ENCODE results near the gene GNAT1.
A peak's percentile ranks its signal among the peaks of the same experiment; 100 is the strongest.

The GNAT1 gene

DNA sequence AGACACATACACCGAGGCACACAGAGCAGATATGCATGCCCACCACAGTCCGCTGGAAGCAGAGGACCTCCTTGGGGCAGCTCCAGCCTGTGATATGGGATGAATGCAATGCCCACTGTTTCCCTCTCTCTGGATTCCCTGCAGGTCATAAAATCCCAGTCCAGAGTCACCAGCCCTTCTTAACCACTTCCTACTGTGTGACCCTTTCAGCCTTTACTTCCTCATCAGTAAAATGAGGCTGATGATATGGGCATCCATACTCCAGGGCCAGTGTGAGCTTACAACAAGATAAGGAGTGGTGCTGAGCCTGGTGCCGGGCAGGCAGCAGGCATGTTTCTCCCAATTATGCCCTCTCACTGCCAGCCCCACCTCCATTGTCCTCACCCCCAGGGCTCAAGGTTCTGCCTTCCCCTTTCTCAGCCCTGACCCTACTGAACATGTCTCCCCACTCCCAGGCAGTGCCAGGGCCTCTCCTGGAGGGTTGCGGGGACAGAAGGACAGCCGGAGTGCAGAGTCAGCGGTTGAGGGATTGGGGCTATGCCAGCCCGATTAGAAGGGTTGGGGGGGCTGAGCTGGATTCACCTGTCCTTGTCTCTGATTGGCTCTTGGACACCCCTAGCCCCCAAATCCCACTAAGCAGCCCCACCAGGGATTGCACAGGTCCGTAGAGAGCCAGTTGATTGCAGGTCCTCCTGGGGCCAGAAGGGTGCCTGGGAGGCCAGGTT, at the start of gene GNAT1:
Gene GNAT1 (plus strand): TSS at position 675 of the 725 bp plus-strand sequence. CDS start 116 bp downstream, outside the sequence.
- Histone ChIP-seq H3K27ac (ENCODE audit: low read depth, low read length) (no peak within 1 kb of the TSS), H3K4me3 (ENCODE audit: low read depth in 1 of 5, low read length in 5 of 5) (no peak within 1 kb of the TSS), H3K9ac (ENCODE audit: low read length in 5 of 5) (no peak within 1 kb of the TSS), H3K4me1 (ENCODE audit: control insufficient read depth in 5 of 5, insufficient read depth in 5 of 5, low read length in 5 of 5) (peaks cover 0 to 18% (median 7%) of the 10 kb centered on the region in 5 donors), H3K36me3 (ENCODE audit: control insufficient read depth in 5 of 5, insufficient read depth in 5 of 5, low read length in 5 of 5) (peaks cover 0 to 11% (median 6%) of the 10 kb centered on the region in 5 donors), H3K27me3 (ENCODE audit: control insufficient read depth in 5 of 5, insufficient read depth in 4 of 5, low read length in 5 of 5) (peaks cover 9 to 40% (median 31%) of the 10 kb centered on the region in 5 donors), H3K9me3 (ENCODE audit: control insufficient read depth in 5 of 5, low read length in 5 of 5) (no peaks in the 10 kb centered on the region)

DNA sequence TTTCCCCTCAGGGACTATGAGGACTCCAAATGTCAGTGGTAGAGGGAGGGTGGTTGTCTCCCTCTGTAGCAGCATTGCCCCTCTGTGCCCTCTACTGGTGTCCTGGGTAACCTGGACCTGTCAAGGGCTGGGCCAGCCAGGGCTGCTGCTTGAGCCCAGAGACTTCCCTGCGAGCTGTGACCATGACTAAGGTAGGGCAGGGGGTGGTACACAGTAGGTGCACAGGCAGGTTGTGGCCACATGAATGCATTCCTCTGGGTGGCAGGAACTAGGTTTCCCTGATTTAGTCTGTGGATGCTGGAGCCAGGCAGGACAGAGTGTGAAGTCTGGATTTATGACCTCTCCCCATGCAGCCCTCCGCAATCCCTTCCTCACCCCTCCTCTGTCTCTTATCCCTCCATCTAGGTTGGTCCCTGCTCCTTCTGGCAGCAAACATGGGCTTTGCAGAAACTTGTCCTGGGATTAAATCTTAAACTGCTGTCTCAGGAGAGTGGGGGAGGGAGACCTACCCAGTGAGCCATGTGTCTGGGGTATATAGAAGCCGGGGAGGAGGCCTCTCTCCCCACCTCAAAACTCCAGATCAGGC, 45.0 kb upstream of the GNAT1 start:
- H3K4me1 ChIP-seq (ENCODE audit: control insufficient read depth in 5 of 5, insufficient read depth in 5 of 5, low read length in 5 of 5), result no peaks in the 10 kb centered on the region
- H3K36me3 ChIP-seq (ENCODE audit: control insufficient read depth in 5 of 5, insufficient read depth in 5 of 5, low read length in 5 of 5), result no peaks in the 10 kb centered on the region
- H3K27ac ChIP-seq (ENCODE audit: low read depth, low read length), result no peak overlapping the region
- H3K9me3 ChIP-seq (ENCODE audit: control insufficient read depth in 5 of 5, low read length in 5 of 5), result no peaks in the 10 kb centered on the region
- H3K27me3 ChIP-seq (ENCODE audit: control insufficient read depth in 5 of 5, insufficient read depth in 4 of 5, low read length in 5 of 5), result no peaks in the 10 kb centered on the region
- no peak overlapping the region for H3K4me3 ChIP-seq (ENCODE audit: low read depth in 1 of 5, low read length in 5 of 5)
- no peak overlapping the region for H3K9ac ChIP-seq (ENCODE audit: low read length in 5 of 5)

DNA sequence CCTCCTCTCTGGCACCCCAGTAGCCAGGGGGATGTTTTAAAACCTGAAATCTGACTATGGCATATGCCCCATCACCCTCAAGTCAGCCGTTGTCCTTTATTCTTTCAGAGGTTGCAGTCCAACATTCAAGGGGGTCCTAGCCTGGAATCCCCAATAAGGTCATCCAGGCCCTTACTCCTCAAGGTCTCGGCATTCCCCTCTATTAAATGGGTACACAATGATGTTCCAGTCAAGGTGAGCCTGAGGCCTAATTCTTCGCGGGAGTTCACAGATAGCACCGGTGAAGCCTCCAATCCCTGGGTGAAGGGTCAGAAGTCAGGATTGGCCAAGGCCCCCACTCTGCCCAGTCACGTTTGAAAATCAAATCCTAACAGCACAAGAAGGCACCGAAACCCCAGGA, 44.4 kb upstream of the GNAT1 start:
- no peak overlapping the region for H3K27ac ChIP-seq (ENCODE audit: low read depth, low read length)
- H3K4me1 ChIP-seq (ENCODE audit: control insufficient read depth in 5 of 5, insufficient read depth in 5 of 5, low read length in 5 of 5), result peaks cover 0 to 4% (median 2%) of the 10 kb centered on the region in 5 donors
- H3K36me3 ChIP-seq (ENCODE audit: control insufficient read depth in 5 of 5, insufficient read depth in 5 of 5, low read length in 5 of 5), result no peaks in the 10 kb centered on the region
- no peaks in the 10 kb centered on the region for H3K27me3 ChIP-seq (ENCODE audit: control insufficient read depth in 5 of 5, insufficient read depth in 4 of 5, low read length in 5 of 5)
- no peaks in the 10 kb centered on the region for H3K9me3 ChIP-seq (ENCODE audit: control insufficient read depth in 5 of 5, low read length in 5 of 5)
- H3K9ac ChIP-seq (ENCODE audit: low read length in 5 of 5), result no peak overlapping the region
- H3K4me3 ChIP-seq (ENCODE audit: low read depth in 1 of 5, low read length in 5 of 5), result no peak overlapping the region

DNA sequence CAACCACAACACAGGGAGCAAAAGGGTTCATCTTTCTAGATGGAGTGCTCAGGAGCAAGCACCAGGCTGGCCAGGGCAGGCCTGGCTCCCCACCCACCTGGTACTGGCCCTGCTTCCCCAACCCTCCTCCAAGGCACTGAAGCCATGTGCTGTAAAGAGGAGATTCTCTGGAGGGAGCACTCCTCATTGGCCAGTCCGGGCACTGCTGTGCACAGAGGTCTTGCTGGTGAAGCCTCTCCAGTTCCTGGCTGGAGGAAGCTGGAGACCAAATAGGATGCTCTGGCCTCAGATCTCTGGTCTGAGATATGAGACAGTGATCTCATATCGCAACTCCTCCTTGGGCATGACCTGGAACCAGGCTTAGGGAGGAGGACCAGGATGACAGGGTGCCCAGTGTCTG, 44.0 kb upstream of the GNAT1 start:
- H3K4me3 ChIP-seq (ENCODE audit: low read depth in 1 of 5, low read length in 5 of 5), result no peak overlapping the region
- H3K36me3 ChIP-seq (ENCODE audit: control insufficient read depth in 5 of 5, insufficient read depth in 5 of 5, low read length in 5 of 5), result no peaks in the 10 kb centered on the region
- H3K9ac ChIP-seq (ENCODE audit: low read length in 5 of 5), result no peak overlapping the region
- H3K27ac ChIP-seq (ENCODE audit: low read depth, low read length), result no peak overlapping the region
- H3K9me3 ChIP-seq (ENCODE audit: control insufficient read depth in 5 of 5, low read length in 5 of 5), result no peaks in the 10 kb centered on the region
- no peaks in the 10 kb centered on the region for H3K27me3 ChIP-seq (ENCODE audit: control insufficient read depth in 5 of 5, insufficient read depth in 4 of 5, low read length in 5 of 5)
- H3K4me1 ChIP-seq (ENCODE audit: control insufficient read depth in 5 of 5, insufficient read depth in 5 of 5, low read length in 5 of 5), result peaks cover 0 to 7% (median 2%) of the 10 kb centered on the region in 5 donors

DNA sequence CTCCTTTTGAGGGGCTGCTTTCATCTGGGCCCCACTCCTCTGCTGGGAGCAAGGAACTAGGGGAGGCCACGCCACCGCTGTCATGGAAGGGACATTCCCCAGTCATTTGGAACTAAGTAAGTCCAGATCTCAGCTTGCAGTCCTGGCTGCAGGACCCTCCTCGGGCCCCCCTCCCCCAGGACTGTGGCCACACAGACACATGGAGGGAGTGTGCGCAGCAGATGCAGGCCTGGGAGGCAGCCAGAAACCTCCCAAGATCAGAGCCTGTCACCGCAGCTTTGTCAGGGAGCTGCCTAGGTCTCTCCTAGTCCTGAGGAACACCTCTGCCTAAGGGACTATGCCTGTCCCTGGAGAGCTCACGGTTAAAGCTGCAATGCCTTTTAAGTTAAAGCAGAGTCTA, 43.5 kb upstream of the GNAT1 start:
- no peak overlapping the region for H3K9ac ChIP-seq (ENCODE audit: low read length in 5 of 5)
- H3K4me3 ChIP-seq (ENCODE audit: low read depth in 1 of 5, low read length in 5 of 5), result no peak overlapping the region
- H3K27me3 ChIP-seq (ENCODE audit: control insufficient read depth in 5 of 5, insufficient read depth in 4 of 5, low read length in 5 of 5), result no peaks in the 10 kb centered on the region
- H3K36me3 ChIP-seq (ENCODE audit: control insufficient read depth in 5 of 5, insufficient read depth in 5 of 5, low read length in 5 of 5), result no peaks in the 10 kb centered on the region
- H3K4me1 ChIP-seq (ENCODE audit: control insufficient read depth in 5 of 5, insufficient read depth in 5 of 5, low read length in 5 of 5), result peaks cover 0 to 7% (median 2%) of the 10 kb centered on the region in 5 donors
- no peak overlapping the region for H3K27ac ChIP-seq (ENCODE audit: low read depth, low read length)
- no peaks in the 10 kb centered on the region for H3K9me3 ChIP-seq (ENCODE audit: control insufficient read depth in 5 of 5, low read length in 5 of 5)

DNA sequence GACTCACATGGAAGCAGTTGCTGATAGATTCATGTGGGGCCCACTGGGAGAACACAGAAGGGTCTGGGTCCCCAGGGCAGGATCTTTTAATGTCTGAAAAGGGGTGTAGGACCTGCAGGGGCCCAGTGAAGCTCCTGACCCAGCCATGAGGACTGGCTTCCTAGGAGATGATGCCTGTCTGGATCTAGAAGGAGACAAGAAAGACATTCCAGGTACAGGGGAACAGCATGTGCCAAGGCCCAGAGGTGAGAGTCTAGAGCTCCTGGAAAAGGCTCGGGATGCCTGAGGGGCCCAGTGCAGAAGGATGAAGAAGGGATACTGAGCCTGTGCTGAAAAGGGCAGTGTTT, 41.0 kb upstream of the GNAT1 start:
- Histone ChIP-seq H3K4me3 (ENCODE audit: low read depth in 1 of 5, low read length in 5 of 5) (no peak overlapping the region), H3K4me1 (ENCODE audit: control insufficient read depth in 5 of 5, insufficient read depth in 5 of 5, low read length in 5 of 5) (peaks cover 0 to 14% (median 8%) of the 10 kb centered on the region in 5 donors), H3K9ac (ENCODE audit: low read length in 5 of 5) (no peak overlapping the region), H3K36me3 (ENCODE audit: control insufficient read depth in 5 of 5, insufficient read depth in 5 of 5, low read length in 5 of 5) (no peaks in the 10 kb centered on the region), H3K27ac (ENCODE audit: low read depth, low read length) (no peak overlapping the region), H3K27me3 (ENCODE audit: control insufficient read depth in 5 of 5, insufficient read depth in 4 of 5, low read length in 5 of 5) (no peaks in the 10 kb centered on the region), H3K9me3 (ENCODE audit: control insufficient read depth in 5 of 5, low read length in 5 of 5) (no peaks in the 10 kb centered on the region)

DNA sequence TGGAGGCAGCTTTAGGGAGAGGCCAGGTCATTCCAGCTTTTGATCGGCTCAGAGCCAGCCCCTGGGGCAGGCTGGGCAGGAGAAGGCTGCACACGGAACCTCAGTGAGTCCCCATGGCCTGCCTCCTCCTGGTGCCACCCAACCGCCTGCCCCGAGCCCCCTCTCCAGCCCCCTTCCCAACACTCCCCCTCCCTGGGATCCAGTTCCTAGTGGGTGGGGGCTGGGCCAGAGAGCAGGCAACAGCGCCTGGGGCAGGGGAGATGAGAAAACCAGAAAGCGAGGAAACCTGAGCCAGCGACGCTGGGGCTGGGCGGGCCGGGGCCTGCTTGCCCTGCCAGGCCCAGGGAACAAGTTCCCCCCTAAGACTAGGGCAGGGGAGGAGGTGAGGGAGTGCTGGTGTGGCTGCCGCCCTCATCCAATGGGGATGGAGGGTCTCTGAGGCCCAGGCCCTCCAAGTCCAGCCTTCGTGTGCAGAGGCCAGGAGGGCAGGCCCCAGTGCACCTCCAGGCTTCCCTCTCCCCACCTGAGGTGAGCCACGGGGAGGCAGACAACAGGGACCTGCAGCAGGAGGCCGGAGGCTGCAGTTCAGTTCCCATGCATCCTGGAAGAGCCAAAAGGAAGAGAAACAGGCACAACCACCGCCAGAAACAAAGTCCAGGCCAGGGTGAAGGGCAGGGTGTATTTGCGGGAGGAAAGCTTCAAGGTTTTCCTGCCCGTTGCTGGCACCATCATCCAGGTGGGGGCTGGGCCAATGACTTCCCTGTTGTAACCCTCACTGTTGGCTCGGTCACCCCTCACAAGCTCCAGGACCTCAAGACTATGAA, 40.3 kb upstream of the GNAT1 start:
- H3K4me3 ChIP-seq (ENCODE audit: low read depth in 1 of 5, low read length in 5 of 5), result no peak overlapping the region
- H3K9me3 ChIP-seq (ENCODE audit: control insufficient read depth in 5 of 5, low read length in 5 of 5), result no peaks in the 10 kb centered on the region
- H3K27me3 ChIP-seq (ENCODE audit: control insufficient read depth in 5 of 5, insufficient read depth in 4 of 5, low read length in 5 of 5), result peaks cover 3 to 6% (median 5%) of the 10 kb centered on the region in 5 donors
- no peaks in the 10 kb centered on the region for H3K36me3 ChIP-seq (ENCODE audit: control insufficient read depth in 5 of 5, insufficient read depth in 5 of 5, low read length in 5 of 5)
- no peak overlapping the region for H3K27ac ChIP-seq (ENCODE audit: low read depth, low read length)
- peaks cover 0 to 21% (median 14%) of the 10 kb centered on the region in 5 donors for H3K4me1 ChIP-seq (ENCODE audit: control insufficient read depth in 5 of 5, insufficient read depth in 5 of 5, low read length in 5 of 5)
- no peak overlapping the region for H3K9ac ChIP-seq (ENCODE audit: low read length in 5 of 5)

DNA sequence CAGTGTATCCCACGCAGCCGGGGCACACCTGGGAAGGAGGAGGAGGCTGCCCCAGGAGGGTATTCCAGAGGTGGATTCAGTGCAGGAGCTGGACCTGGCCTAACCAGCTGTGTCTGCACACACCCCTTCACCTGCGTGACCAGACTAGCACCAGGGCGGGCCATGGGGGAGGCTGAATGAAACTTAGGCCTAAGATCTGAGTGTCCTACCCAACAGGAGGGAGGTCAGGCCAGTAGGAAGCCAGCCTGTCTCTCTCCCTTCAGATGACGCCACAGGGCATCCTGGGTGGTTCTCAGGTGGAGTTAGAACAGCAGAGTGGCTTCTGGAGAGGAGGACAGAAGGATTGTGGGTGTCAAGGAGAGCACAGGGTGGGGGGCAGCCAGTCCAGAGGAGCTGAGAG, 39.7 kb upstream of the GNAT1 start:
- no peak overlapping the region for H3K9ac ChIP-seq (ENCODE audit: low read length in 5 of 5)
- peaks cover 3 to 12% (median 9%) of the 10 kb centered on the region in 5 donors for H3K27me3 ChIP-seq (ENCODE audit: control insufficient read depth in 5 of 5, insufficient read depth in 4 of 5, low read length in 5 of 5)
- no peaks in the 10 kb centered on the region for H3K36me3 ChIP-seq (ENCODE audit: control insufficient read depth in 5 of 5, insufficient read depth in 5 of 5, low read length in 5 of 5)
- peaks cover 0 to 27% (median 21%) of the 10 kb centered on the region in 5 donors for H3K4me1 ChIP-seq (ENCODE audit: control insufficient read depth in 5 of 5, insufficient read depth in 5 of 5, low read length in 5 of 5)
- no peaks in the 10 kb centered on the region for H3K9me3 ChIP-seq (ENCODE audit: control insufficient read depth in 5 of 5, low read length in 5 of 5)
- no peak overlapping the region for H3K27ac ChIP-seq (ENCODE audit: low read depth, low read length)
- no peak overlapping the region for H3K4me3 ChIP-seq (ENCODE audit: low read depth in 1 of 5, low read length in 5 of 5)

DNA sequence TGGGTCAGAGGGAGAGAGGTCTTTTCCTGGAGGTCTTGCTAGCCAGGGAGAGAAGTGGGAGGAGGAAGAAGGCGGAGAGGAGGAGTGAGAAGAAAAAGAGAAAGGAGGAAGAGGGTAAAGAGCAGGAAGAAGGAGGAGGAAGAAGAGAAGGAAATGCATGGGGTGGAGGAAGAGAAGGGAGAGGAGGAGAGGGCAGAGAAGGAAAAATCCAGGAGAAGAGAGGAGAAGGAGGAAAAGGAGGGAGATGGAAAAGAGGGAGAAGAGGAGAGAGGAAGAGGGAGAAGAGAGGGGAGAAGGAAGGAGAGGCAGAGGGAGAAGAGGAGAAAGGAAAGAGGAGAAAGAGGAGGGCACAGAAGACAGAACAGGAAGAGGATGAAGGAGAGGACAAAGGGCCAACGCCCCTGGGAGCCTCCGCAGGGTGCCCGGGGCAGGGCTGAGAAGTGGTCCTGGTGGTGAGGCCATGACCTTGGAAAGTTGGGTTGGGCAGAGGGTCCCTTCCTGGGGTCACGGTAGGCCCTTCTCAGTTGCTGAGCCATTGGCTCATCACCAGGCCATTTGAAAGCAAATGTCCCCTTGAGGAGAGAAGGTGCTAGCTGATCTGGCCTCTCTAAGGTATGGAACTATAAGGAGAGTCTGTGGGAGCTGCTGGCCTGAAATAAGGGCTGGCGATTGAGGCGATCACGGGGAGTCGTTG, 37.5 kb upstream of the GNAT1 start:
- no peaks in the 10 kb centered on the region for H3K36me3 ChIP-seq (ENCODE audit: control insufficient read depth in 5 of 5, insufficient read depth in 5 of 5, low read length in 5 of 5)
- H3K4me1 ChIP-seq (ENCODE audit: control insufficient read depth in 5 of 5, insufficient read depth in 5 of 5, low read length in 5 of 5), result peaks cover 0 to 46% (median 37%) of the 10 kb centered on the region in 5 donors
- no peaks in the 10 kb centered on the region for H3K9me3 ChIP-seq (ENCODE audit: control insufficient read depth in 5 of 5, low read length in 5 of 5)
- peaks cover 3 to 22% (median 10%) of the 10 kb centered on the region in 5 donors for H3K27me3 ChIP-seq (ENCODE audit: control insufficient read depth in 5 of 5, insufficient read depth in 4 of 5, low read length in 5 of 5)
- H3K27ac ChIP-seq (ENCODE audit: low read depth, low read length), result no peak overlapping the region
- H3K9ac ChIP-seq (ENCODE audit: low read length in 5 of 5), result no peak overlapping the region
- peak overlapping the region in 1 of 5 donors; percentile 26 for H3K4me3 ChIP-seq (ENCODE audit: low read depth in 1 of 5, low read length in 5 of 5)

Measured in subcutaneous abdominal adipose tissue (tissue), 5 donors.